Gastrocnemius medialis (tissue), 4 donors: ENCODE results near the gene FARS2.

ENCODE experiments used
- POLR2A ChIP-seq, 2 donors: fragments of 450-650 bp; IDR thresholded peaks; one replicate each; pipeline ENCODE4 v1.6.1; 2017; ENCODE audit warnings: antibody characterized with exemption in 2 of 2, mild to moderate bottlenecking in 2 of 2, moderate library complexity in 2 of 2
- TF ChIP-seq, protein P1 (sequence below), 5 experiments: fragments of 450-650 bp in 3 of 5; fragments of 200-600 bp in 2 of 5; sonication (generic) in 2 of 5; IDR thresholded peaks in 4 of 5; conservative IDR thresholded peaks in 1 of 5; 1 replicate in 4 of 5; 2 replicates in 1 of 5; pipeline ENCODE4 v1.5.1; 2016 to 2019; ENCODE audit warnings: antibody characterized with exemption in 5 of 5, mild to moderate bottlenecking in 3 of 5, moderate library complexity in 3 of 5

DNA sequence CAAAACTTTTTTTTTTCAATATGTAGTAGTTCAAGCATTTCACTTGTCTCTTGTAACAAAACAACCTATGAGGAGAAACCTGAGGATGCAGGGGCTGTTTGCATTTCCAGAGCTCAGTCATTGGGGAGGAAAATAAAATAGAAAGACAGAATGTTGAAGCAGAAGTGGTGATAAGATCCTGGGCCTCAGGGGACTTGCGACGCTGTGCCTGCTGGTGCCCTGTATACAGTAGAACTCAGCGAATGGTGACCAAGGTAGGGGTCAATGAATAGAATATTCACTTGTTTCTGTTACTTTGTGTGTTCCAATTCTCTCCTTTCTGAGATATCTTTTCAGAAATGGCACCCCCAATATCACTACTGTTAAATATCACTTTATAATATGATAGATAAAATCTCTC lies 271.6 kb downstream of the FARS2 start:
- no peak for TF ChIP-seq POLR2A (IDR thresholded peaks at IDR 0.05)
- TF ChIP-seq, protein P1, sequence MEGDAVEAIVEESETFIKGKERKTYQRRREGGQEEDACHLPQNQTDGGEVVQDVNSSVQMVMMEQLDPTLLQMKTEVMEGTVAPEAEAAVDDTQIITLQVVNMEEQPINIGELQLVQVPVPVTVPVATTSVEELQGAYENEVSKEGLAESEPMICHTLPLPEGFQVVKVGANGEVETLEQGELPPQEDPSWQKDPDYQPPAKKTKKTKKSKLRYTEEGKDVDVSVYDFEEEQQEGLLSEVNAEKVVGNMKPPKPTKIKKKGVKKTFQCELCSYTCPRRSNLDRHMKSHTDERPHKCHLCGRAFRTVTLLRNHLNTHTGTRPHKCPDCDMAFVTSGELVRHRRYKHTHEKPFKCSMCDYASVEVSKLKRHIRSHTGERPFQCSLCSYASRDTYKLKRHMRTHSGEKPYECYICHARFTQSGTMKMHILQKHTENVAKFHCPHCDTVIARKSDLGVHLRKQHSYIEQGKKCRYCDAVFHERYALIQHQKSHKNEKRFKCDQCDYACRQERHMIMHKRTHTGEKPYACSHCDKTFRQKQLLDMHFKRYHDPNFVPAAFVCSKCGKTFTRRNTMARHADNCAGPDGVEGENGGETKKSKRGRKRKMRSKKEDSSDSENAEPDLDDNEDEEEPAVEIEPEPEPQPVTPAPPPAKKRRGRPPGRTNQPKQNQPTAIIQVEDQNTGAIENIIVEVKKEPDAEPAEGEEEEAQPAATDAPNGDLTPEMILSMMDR (IDR thresholded peaks at IDR 0.05 in 4 of 5, conservative IDR thresholded peaks at IDR 0.05 in 1 of 5): no peak
